ENCODE measurements around the gene TBX4.

DNA sequence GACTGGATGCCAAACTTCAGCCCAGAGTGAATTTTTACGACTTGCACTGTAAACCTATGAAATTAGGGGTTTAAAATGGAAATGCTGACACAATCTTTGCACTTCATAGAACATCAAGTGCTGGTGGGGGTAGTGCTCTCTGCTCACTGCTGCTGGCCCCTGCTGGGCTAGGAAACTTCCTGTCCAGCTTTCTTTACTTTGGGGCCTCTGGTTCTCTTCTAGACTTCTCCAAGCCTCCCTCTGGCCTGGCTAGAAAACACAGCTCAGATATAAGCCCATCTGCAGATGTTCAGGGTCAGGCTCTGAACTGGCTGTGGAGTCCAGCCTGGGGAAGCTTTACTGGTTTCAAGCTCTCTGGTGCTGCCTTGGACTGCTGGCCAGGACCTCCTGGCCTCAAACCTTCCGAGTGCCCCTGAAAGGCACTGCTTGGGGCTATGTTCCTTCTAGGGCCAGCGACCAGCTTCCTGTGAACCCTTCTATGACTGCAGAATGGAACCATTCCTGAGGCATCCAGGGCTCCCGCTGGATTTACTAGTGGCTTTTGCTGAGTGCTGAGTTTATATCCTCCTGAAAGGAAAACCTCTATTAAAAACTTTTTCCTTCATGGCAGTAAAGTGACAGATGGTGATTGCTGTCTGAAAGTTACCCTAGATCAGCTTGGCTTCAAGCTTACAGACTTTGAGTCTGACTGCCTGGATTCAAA lies 59.4 kb downstream of the TBX4 start:
- no peak for TF ChIP-seq POLR2AphosphoS5 (IDR thresholded peaks at IDR 0.05; ENCODE audit: low read depth)
- no peak for TF ChIP-seq CTCF (conservative IDR thresholded peaks at IDR 0.05; ENCODE audit: low read depth in 2 of 2)
- no peak for TF ChIP-seq EZH2 (IDR thresholded peaks at IDR 0.05; ENCODE audit: low read depth, unreplicated experiment)
- no peak for TF ChIP-seq EZH2phosphoT487 (IDR thresholded peaks at IDR 0.05; ENCODE audit: unreplicated experiment)
- TF ChIP-seq CREB1 (CRISPR knock-in tag; IDR thresholded peaks at IDR 0.05; ENCODE audit: low read depth): no peak
- TF ChIP-seq, protein P1, sequence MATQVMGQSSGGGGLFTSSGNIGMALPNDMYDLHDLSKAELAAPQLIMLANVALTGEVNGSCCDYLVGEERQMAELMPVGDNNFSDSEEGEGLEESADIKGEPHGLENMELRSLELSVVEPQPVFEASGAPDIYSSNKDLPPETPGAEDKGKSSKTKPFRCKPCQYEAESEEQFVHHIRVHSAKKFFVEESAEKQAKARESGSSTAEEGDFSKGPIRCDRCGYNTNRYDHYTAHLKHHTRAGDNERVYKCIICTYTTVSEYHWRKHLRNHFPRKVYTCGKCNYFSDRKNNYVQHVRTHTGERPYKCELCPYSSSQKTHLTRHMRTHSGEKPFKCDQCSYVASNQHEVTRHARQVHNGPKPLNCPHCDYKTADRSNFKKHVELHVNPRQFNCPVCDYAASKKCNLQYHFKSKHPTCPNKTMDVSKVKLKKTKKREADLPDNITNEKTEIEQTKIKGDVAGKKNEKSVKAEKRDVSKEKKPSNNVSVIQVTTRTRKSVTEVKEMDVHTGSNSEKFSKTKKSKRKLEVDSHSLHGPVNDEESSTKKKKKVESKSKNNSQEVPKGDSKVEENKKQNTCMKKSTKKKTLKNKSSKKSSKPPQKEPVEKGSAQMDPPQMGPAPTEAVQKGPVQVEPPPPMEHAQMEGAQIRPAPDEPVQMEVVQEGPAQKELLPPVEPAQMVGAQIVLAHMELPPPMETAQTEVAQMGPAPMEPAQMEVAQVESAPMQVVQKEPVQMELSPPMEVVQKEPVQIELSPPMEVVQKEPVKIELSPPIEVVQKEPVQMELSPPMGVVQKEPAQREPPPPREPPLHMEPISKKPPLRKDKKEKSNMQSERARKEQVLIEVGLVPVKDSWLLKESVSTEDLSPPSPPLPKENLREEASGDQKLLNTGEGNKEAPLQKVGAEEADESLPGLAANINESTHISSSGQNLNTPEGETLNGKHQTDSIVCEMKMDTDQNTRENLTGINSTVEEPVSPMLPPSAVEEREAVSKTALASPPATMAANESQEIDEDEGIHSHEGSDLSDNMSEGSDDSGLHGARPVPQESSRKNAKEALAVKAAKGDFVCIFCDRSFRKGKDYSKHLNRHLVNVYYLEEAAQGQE (IDR thresholded peaks at IDR 0.05; ENCODE audit: unreplicated experiment): no peak
- no peak for TF ChIP-seq JUNB (IDR thresholded peaks at IDR 0.05; ENCODE audit: unreplicated experiment)

Measured in GM23338 (cell line).